Loucy (cell line): Measurements from ENCODE around the gene TSHZ2.
"Not testable (repeated sequence)": the region's sequence is repeated elsewhere in the genome, so short reads cannot be mapped to it uniquely, and the experiment has no call there.

Source experiments
- H2AFZ ChIP-seq: fragments of 200-600 bp; sonication (generic); 2 replicates; pipeline ENCODE4 v1.6.0; 2016; ENCODE audit warnings: antibody characterized with exemption, mild to moderate bottlenecking, low read length, moderate library complexity
- H3F3A ChIP-seq: fragments of 200-600 bp; 2 replicates; pipeline ENCODE4 v1.6.0; 2016; ENCODE audit warnings: antibody characterized with exemption, low read depth, mild to moderate bottlenecking
- H3K27me3 ChIP-seq: fragments of 200-600 bp; sonication (generic); 2 replicates; pipeline ENCODE4 v1.6.1; 2014; ENCODE audit warnings: low read length, mild to moderate bottlenecking; ENCODE audit not compliant: insufficient read depth, poor library complexity, severe bottlenecking
- H3K36me3 ChIP-seq: fragments of 200-600 bp; sonication (generic); 2 replicates; pipeline ENCODE4 v1.6.1; 2016; ENCODE audit warnings: low read length; ENCODE audit not compliant: insufficient read depth
- H3K4me1 ChIP-seq: fragments of 200-600 bp; sonication (generic); 2 replicates; pipeline ENCODE4 v1.5.1; 2014; ENCODE audit warnings: low read length, mild to moderate bottlenecking; ENCODE audit not compliant: insufficient read depth, poor library complexity, severe bottlenecking
- H3K4me2 ChIP-seq: fragments of 200-600 bp; sonication (generic); 2 replicates; pipeline ENCODE4 v1.6.0; 2014; ENCODE audit warnings: antibody characterized with exemption, low read length, low read depth, mild to moderate bottlenecking; ENCODE audit not compliant: poor library complexity, severe bottlenecking
- H3K4me3 ChIP-seq: fragments of 200-600 bp; sonication (generic); 2 replicates; pipeline ENCODE4 v1.5.1; 2014; ENCODE audit warnings: low read length, mild to moderate bottlenecking, mixed read lengths; ENCODE audit not compliant: poor library complexity, severe bottlenecking
- H3K79me2 ChIP-seq: fragments of 200-600 bp; sonication (generic); 2 replicates; pipeline ENCODE4 v1.6.1; 2014; ENCODE audit warnings: low read length; ENCODE audit not compliant: insufficient read depth
- H3K9ac ChIP-seq: fragments of 200-600 bp; sonication (generic); 2 replicates; pipeline ENCODE4 v1.6.0; 2014; ENCODE audit warnings: mild to moderate bottlenecking, low read depth, low read length, moderate library complexity; ENCODE audit not compliant: poor library complexity, severe bottlenecking
- H3K9me2 ChIP-seq: fragments of 200-600 bp; sonication (generic); replicated peaks from 2 replicates; pipeline ENCODE4 v1.6.1; 2016; ENCODE audit warnings: low read depth, low read length, mixed read lengths
- H3K9me3 ChIP-seq: fragments of 200-600 bp; sonication (generic); 2 replicates; pipeline ENCODE4 v1.6.1; 2014; ENCODE audit warnings: mild to moderate bottlenecking, antibody characterized with exemption, low read length, low read depth; ENCODE audit not compliant: insufficient read depth
- H4K20me1 ChIP-seq: fragments of 200-600 bp; sonication (generic); 2 replicates; pipeline ENCODE4 v1.6.0; 2014; ENCODE audit warnings: antibody characterized with exemption, low read length, mild to moderate bottlenecking; ENCODE audit not compliant: insufficient read depth, poor library complexity, severe bottlenecking
- CTCF ChIP-seq: fragments of 200-600 bp; sonication (generic); conservative IDR thresholded peaks from 2 replicates; pipeline ENCODE4 v1.5.1; 2014; ENCODE audit warnings: mild to moderate bottlenecking, antibody characterized with exemption, low read length
- EZH2phosphoT487 ChIP-seq: fragments of 200-600 bp; IDR thresholded peaks from 2 replicates; pipeline ENCODE4 v1.6.1; 2018; ENCODE audit warnings: antibody characterized with exemption, mild to moderate bottlenecking, moderate library complexity, borderline replicate concordance

TSHZ2 gene

GRCh38 chr20:53020834-53021233, 48.7 kb downstream of the TSHZ2 start:
- TF ChIP-seq EZH2phosphoT487 (no peak), CTCF (no peak)
- no peaks in the 10 kb centered on the region for H3K36me3 ChIP-seq
- H2AFZ ChIP-seq, result no peak overlapping the region
- no peaks in the 10 kb centered on the region for H3K9me2 ChIP-seq
- no peak overlapping the region for H3K9ac ChIP-seq
- H3K4me1 ChIP-seq, result no peaks in the 10 kb centered on the region
- H3F3A ChIP-seq, result no peaks in the 10 kb centered on the region
- no peak overlapping the region for H3K4me3 ChIP-seq
- H3K9me3 ChIP-seq, result no peaks in the 10 kb centered on the region
- no peaks in the 10 kb centered on the region for H4K20me1 ChIP-seq
- H3K79me2 ChIP-seq, result no peaks in the 10 kb centered on the region
- no peak overlapping the region for H3K4me2 ChIP-seq
- no peaks in the 10 kb centered on the region for H3K27me3 ChIP-seq

- Histone ChIP-seq H3K79me2 (no peaks in the 10 kb centered on the region), H3K27me3 (no peaks in the 10 kb centered on the region), H3K9me2 (no peaks in the 10 kb centered on the region), H3K4me1 (no peaks in the 10 kb centered on the region), H3K36me3 (no peaks in the 10 kb centered on the region), H3K9me3 (no peaks in the 10 kb centered on the region), H3K4me2 (no peak overlapping the region), H2AFZ (no peak overlapping the region), H4K20me1 (no peaks in the 10 kb centered on the region), H3F3A (no peaks in the 10 kb centered on the region), H3K9ac (no peak overlapping the region), H3K4me3 (no peak overlapping the region)
- TF ChIP-seq CTCF, result no peak
- TF ChIP-seq EZH2phosphoT487, result no peak
These were observed 49.8 kb downstream of the TSHZ2 start for GRCh38 chr20:53021934-53022333.

GRCh38 chr20:53023732-53024520, 51.8 kb downstream of the TSHZ2 start:
- Histone ChIP-seq H3K4me3 (no peak overlapping the region), H3K9ac (no peak overlapping the region), H3F3A (no peaks in the 10 kb centered on the region), H3K27me3 (no peaks in the 10 kb centered on the region), H2AFZ (no peak overlapping the region), H3K79me2 (no peaks in the 10 kb centered on the region), H3K9me3 (no peaks in the 10 kb centered on the region), H3K4me2 (no peak overlapping the region), H4K20me1 (no peaks in the 10 kb centered on the region), H3K9me2 (no peaks in the 10 kb centered on the region), H3K4me1 (no peaks in the 10 kb centered on the region), H3K36me3 (no peaks in the 10 kb centered on the region)
- no peak for TF ChIP-seq EZH2phosphoT487

GRCh38 chr20:53024653-53025052, 52.5 kb downstream of the TSHZ2 start:
- H4K20me1 ChIP-seq, H3K9ac ChIP-seq, H3K4me1 ChIP-seq, H3K4me3 ChIP-seq, H3K36me3 ChIP-seq, H2AFZ ChIP-seq, H3K9me3 ChIP-seq, H3K4me2 ChIP-seq, H3K9me2 ChIP-seq, H3K27me3 ChIP-seq, H3F3A ChIP-seq, H3K79me2 ChIP-seq: not testable (repeated sequence)
